A549 (cell line): ENCODE measurements around the gene PYGB. TPM values are rescaled to one million over a fixed set of nuclear protein-coding genes. Genes with fewer than 3 reads are reported as not detected.
A peak's percentile ranks its signal among the peaks of the same experiment; 100 is the strongest.

Source experiments
- ATAC-seq, 2 experiments: fragments of 200-7000 bp in 1 of 2; fragments of >200 bp in 1 of 2; cut with Nextera tagmentation in 1 of 2; cut with Tn5 transposase in 1 of 2; 3 replicates each; pipeline versions ENCODE4 v1.8.0 to v1.9.1; 2018 to 2020; ENCODE audit warnings: mild to moderate bottlenecking in 1 of 2, moderate library complexity in 1 of 2
- CTCF ChIA-PET: fragments of 300-600 bp; sonication (Branson Sonifier 250); formaldehyde crosslinking; extraction: SDS; loops from one replicate; lab custom pipeline; 2021; ENCODE audit warnings: antibody characterized with exemption, inconsistent platforms; lab: Yijun Ruan, JAX
- POLR2A ChIA-PET: fragments of 350-600 bp; formaldehyde crosslinking; extraction: SDS; loops from one replicate; lab custom pipeline; 2021; ENCODE audit warnings: antibody characterized with exemption, inconsistent platforms; lab: Yijun Ruan, JAX
- DNase-seq, 2 experiments: peaks; one replicate each; pipeline versions ENCODE4 v3.0.0 to v3.0.0-alpha.2; 2011 to 2016; ENCODE audit warnings: low read depth in 1 of 2, low spot score in 1 of 2
- FAIRE-seq: peaks from 2 replicates; lab custom pipeline; 2011; peaks lifted over from hg19 to GRCh38; lab: Jason Lieb, UNC
- H3K27ac ChIP-seq, 2 experiments: fragments of >200 bp; sonication (Bioruptor Twin); formaldehyde crosslinking; 3 replicates each; pipeline ENCODE4 v1.5.1; 2016 to 2017
- H3K4me1 ChIP-seq: fragments of >200 bp; sonication (Bioruptor Twin); formaldehyde crosslinking; 3 replicates; pipeline ENCODE4 v1.6.1; 2016
- H3K4me2 ChIP-seq: fragments of >200 bp; sonication (Bioruptor Twin); formaldehyde crosslinking; 3 replicates; pipeline ENCODE4 v1.6.1; 2016
- H3K4me3 ChIP-seq: fragments of >200 bp; sonication (Bioruptor Twin); formaldehyde crosslinking; 3 replicates; pipeline ENCODE4 v1.5.1; 2016
- H3K9me3 ChIP-seq: fragments of >200 bp; sonication (Bioruptor Twin); formaldehyde crosslinking; 3 replicates; pipeline ENCODE4 v1.6.1; 2016
- CHD2 ChIP-seq: fragments of 150-350 bp; IDR thresholded peaks from 2 replicates; pipeline ENCODE4 v1.6.1; 2014; ENCODE audit warnings: low read length; ENCODE audit not compliant: partially characterized antibody
- HEYL ChIP-seq: fragments of 250-450 bp; sonication (Bioruptor Pico); IDR thresholded peaks from 2 replicates; pipeline ENCODE4 v1.8.0; 2021; ENCODE audit warnings: mild to moderate bottlenecking, moderate library complexity
- NFE2L2 ChIP-seq: fragments of 150-350 bp; conservative IDR thresholded peaks from 2 replicates; pipeline ENCODE4 v1.6.1; 2014; ENCODE audit warnings: low read length
- POLR2AphosphoS2 ChIP-seq: conservative IDR thresholded peaks from 2 replicates; pipeline ENCODE4 v1.6.1; 2012; ENCODE audit warnings: low read length, improper control_type of control experiment, inconsistent platforms
- SREBF2 ChIP-seq: fragments of 450-650 bp; IDR thresholded peaks from 2 replicates; pipeline ENCODE4 v1.6.1; 2014; ENCODE audit warnings: mild to moderate bottlenecking, moderate library complexity
- WGBS: methylation state at CpG from one replicate; pipeline ENCODE4 v1.1.6; 2017; ENCODE audit errors: missing lambda C conversion rate; 5-methylcytosine and 5-hydroxymethylcytosine counted together
- polyA plus RNA-seq, 4 experiments: library from polyadenylated mRNA; depleted of rRNA in 3 of 4; stranded (reverse); fragments of >200 nt; fragmentation: RNase III in 1 of 4; extraction: RNeasy Plus Mini Kit Qiagen cat#74134 plus additional on column Dnase treatment in 1 of 4; gene quantifications; 2 replicates in 3 of 4; 3 replicates in 1 of 4; pipeline ENCODE4 v1.2.3, GENCODE V29; 2011 to 2017
- TF ChIP-seq, protein P1 (sequence below): fragments of 250-450 bp; sonication (Bioruptor Pico); IDR thresholded peaks from 2 replicates; pipeline ENCODE4 v1.5.0; 2021; ENCODE audit warnings: mild to moderate bottlenecking, moderate library complexity, borderline replicate concordance
- TF ChIP-seq, protein P2 (sequence below): fragments of 150-350 bp; IDR thresholded peaks from 2 replicates; pipeline ENCODE4 v1.6.1; 2014; ENCODE audit warnings: low read depth, mild to moderate bottlenecking, low read length
- TF ChIP-seq, protein P3 (sequence below): fragments of >200 bp; sonication (Bioruptor Twin); formaldehyde crosslinking; IDR thresholded peaks from 3 replicates; pipeline ENCODE4 v1.5.1; 2016
- TF ChIP-seq, protein P4 (sequence below): fragments of 200-600 bp; sonication (generic); IDR thresholded peaks from 2 replicates; pipeline ENCODE4 v1.6.1; 2016; ENCODE audit warnings: antibody characterized with exemption, mild to moderate bottlenecking, moderate library complexity
- TF ChIP-seq, protein P5 (sequence below): fragments of >200 bp; sonication (Bioruptor Twin); formaldehyde crosslinking; IDR thresholded peaks from 3 replicates; pipeline ENCODE4 v1.6.1; 2016

The PYGB gene
- polyA plus RNA-seq, 2 of the 4 experiments (the other 2 are of a cell fraction): 93.2 to 100 TPM

DNA sequence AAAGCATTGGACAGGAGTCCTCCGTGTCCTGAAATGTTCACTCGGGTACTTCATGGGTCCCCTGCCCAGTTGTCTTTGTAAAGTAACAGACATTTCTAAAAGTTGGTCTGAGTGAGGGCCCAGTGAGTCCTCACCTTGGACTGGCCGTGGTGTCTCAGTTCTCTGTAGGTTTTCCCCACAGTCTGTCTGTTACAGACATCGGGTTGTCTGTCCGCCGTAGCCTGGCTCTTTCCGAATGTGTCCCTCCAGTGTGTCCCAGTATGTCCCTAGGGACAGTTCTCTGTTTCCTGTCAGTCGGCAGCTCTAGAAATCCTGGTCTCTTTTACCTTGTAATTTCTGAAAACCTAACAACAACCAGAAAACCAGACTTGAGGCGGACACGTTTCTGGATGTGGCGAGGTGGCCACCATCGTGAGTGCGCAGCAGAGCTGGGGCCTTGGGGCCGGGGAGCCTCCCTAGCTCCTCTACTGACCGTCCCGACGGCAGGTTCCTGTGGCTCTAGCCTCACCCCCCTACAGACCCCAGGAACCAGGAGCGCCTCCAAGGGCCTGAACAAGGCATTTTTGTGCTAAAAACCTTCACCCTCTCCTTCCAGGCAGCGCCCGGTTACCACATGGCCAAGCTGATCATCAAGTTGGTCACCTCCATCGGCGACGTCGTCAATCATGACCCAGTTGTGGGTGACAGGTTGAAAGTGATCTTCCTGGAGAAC, 42.2 kb downstream of the PYGB start (continued):
- TF ChIP-seq, protein P1, sequence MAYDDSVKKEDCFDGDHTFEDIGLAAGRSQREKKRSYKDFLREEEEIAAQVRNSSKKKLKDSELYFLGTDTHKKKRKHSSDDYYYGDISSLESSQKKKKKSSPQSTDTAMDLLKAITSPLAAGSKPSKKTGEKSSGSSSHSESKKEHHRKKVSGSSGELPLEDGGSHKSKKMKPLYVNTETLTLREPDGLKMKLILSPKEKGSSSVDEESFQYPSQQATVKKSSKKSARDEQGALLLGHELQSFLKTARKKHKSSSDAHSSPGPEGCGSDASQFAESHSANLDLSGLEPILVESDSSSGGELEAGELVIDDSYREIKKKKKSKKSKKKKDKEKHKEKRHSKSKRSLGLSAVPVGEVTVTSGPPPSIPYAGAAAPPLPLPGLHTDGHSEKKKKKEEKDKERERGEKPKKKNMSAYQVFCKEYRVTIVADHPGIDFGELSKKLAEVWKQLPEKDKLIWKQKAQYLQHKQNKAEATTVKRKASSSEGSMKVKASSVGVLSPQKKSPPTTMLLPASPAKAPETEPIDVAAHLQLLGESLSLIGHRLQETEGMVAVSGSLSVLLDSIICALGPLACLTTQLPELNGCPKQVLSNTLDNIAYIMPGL: no peak
- TF ChIP-seq, protein P2, sequence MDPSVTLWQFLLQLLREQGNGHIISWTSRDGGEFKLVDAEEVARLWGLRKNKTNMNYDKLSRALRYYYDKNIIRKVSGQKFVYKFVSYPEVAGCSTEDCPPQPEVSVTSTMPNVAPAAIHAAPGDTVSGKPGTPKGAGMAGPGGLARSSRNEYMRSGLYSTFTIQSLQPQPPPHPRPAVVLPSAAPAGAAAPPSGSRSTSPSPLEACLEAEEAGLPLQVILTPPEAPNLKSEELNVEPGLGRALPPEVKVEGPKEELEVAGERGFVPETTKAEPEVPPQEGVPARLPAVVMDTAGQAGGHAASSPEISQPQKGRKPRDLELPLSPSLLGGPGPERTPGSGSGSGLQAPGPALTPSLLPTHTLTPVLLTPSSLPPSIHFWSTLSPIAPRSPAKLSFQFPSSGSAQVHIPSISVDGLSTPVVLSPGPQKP: no peak
- TF ChIP-seq SREBF2: no peak
- TF ChIP-seq, protein P3, sequence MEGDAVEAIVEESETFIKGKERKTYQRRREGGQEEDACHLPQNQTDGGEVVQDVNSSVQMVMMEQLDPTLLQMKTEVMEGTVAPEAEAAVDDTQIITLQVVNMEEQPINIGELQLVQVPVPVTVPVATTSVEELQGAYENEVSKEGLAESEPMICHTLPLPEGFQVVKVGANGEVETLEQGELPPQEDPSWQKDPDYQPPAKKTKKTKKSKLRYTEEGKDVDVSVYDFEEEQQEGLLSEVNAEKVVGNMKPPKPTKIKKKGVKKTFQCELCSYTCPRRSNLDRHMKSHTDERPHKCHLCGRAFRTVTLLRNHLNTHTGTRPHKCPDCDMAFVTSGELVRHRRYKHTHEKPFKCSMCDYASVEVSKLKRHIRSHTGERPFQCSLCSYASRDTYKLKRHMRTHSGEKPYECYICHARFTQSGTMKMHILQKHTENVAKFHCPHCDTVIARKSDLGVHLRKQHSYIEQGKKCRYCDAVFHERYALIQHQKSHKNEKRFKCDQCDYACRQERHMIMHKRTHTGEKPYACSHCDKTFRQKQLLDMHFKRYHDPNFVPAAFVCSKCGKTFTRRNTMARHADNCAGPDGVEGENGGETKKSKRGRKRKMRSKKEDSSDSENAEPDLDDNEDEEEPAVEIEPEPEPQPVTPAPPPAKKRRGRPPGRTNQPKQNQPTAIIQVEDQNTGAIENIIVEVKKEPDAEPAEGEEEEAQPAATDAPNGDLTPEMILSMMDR: no peak
- TF ChIP-seq CHD2: no peak
- no peak for TF ChIP-seq HEYL (CRISPR knock-in tag)
- TF ChIP-seq, protein P4, sequence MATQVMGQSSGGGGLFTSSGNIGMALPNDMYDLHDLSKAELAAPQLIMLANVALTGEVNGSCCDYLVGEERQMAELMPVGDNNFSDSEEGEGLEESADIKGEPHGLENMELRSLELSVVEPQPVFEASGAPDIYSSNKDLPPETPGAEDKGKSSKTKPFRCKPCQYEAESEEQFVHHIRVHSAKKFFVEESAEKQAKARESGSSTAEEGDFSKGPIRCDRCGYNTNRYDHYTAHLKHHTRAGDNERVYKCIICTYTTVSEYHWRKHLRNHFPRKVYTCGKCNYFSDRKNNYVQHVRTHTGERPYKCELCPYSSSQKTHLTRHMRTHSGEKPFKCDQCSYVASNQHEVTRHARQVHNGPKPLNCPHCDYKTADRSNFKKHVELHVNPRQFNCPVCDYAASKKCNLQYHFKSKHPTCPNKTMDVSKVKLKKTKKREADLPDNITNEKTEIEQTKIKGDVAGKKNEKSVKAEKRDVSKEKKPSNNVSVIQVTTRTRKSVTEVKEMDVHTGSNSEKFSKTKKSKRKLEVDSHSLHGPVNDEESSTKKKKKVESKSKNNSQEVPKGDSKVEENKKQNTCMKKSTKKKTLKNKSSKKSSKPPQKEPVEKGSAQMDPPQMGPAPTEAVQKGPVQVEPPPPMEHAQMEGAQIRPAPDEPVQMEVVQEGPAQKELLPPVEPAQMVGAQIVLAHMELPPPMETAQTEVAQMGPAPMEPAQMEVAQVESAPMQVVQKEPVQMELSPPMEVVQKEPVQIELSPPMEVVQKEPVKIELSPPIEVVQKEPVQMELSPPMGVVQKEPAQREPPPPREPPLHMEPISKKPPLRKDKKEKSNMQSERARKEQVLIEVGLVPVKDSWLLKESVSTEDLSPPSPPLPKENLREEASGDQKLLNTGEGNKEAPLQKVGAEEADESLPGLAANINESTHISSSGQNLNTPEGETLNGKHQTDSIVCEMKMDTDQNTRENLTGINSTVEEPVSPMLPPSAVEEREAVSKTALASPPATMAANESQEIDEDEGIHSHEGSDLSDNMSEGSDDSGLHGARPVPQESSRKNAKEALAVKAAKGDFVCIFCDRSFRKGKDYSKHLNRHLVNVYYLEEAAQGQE: no peak
- TF ChIP-seq, protein P5, sequence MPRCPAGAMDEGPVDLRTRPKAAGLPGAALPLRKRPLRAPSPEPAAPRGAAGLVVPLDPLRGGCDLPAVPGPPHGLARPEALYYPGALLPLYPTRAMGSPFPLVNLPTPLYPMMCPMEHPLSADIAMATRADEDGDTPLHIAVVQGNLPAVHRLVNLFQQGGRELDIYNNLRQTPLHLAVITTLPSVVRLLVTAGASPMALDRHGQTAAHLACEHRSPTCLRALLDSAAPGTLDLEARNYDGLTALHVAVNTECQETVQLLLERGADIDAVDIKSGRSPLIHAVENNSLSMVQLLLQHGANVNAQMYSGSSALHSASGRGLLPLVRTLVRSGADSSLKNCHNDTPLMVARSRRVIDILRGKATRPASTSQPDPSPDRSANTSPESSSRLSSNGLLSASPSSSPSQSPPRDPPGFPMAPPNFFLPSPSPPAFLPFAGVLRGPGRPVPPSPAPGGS: no peak

DNA sequence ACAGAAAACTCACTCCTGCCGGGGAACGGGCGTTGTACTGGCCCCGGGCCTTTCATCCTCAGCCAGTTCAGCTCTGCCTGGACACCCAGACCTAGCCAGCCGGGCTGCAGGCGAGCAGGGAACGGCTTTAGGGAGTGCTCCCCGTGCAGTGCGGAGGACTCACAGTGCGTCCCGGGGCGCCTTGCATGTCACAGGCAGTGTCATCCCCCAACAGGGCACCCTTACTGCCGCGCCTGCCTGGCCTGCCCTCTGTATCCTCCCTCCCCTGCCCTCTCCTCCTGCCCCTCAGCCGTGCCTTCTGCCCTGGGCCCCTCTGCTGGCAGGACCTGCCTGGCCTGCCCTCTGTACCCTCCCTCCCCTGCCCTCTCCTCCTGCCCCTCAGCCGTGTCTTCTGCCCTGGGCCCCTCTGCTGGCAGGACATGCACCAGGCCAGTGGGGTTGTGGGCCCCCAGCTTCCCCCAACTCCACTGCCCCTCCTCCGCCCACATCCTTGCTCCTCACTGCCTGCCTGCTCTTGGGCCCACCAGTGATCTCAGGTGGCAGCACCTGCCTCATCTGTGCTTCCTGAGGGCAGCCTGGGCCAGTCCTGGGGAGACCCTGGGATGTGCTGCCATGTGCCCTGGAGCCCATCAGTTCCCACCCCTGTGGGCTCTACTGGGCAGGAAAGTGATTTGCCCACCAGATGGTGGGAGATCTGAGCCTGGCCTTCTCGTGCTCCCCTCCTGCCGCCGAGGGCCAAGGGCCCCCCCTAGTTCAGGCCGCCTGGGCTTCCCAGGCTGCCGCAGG, 43.0 kb downstream of the PYGB start:
- WGBS: 89% methylated on average over 19 of the region's 22 CpGs
- FAIRE-seq: no peak
- no peak for DNase-seq
- no peak overlapping the region for H3K4me2 ChIP-seq
- TF ChIP-seq NFE2L2: no peak
- TF ChIP-seq POLR2AphosphoS2: 0 out of 2 replicates have a peak, but pooled peaks have one; percentile 51
- POLR2A ChIA-PET: no interaction called here
- no peak for ATAC-seq
- peaks cover 16% of the 10 kb centered on the region; the same call in 2 of the 3 replicates for H3K4me1 ChIP-seq
- CTCF ChIA-PET: interaction anchor here (1.1 to 5.5 kb wide), 3 partner anchors 91 to 297 kb away, joined by 3 to 24 read pairs (median 4); no protein-coding TSS in a partner anchor
- no peaks in the 10 kb centered on the region for H3K9me3 ChIP-seq
- 0 out of 6 replicates have a peak overlapping the region, but pooled peaks of 1 of the 2 experiments have one; percentile 1 for H3K27ac ChIP-seq
- H3K4me3 ChIP-seq: no peak overlapping the region
